PC-9 (cell line): Measurements from ENCODE around the gene DGKZ.

Source experiments
- EZH2 ChIP-seq: fragments of 200-600 bp; sonication (generic); IDR thresholded peaks from 2 replicates; pipeline ENCODE4 v1.8.0; 2017; ENCODE audit warnings: antibody characterized with exemption, low read depth
- TF ChIP-seq, protein P1 (sequence below): fragments of 200-600 bp; sonication (generic); conservative IDR thresholded peaks from 2 replicates; pipeline ENCODE4 v1.6.1; 2017; ENCODE audit warnings: mixed run types, antibody characterized with exemption, mild to moderate bottlenecking, moderate library complexity

DNA sequence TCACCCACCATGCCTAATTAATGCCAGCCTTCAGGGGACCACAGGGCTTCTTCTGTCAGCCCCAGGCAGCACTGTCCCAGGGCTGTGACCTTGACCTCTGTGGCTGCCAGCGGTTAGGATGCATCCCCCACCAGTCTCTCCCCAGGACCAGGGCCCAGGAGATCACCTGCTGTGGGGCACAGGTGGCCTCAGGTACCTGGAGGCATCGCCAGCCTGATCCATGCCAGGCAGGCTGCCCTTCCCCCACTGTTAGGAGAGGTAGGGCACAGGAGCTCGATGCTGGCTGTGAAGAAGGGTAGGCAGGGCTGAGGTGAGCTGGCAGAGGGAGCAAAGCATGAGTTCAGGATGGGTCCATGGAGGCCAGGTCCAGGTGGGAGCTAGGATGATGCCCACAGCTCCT, 17.5 kb downstream of the DGKZ start:
- TF ChIP-seq, protein P1, sequence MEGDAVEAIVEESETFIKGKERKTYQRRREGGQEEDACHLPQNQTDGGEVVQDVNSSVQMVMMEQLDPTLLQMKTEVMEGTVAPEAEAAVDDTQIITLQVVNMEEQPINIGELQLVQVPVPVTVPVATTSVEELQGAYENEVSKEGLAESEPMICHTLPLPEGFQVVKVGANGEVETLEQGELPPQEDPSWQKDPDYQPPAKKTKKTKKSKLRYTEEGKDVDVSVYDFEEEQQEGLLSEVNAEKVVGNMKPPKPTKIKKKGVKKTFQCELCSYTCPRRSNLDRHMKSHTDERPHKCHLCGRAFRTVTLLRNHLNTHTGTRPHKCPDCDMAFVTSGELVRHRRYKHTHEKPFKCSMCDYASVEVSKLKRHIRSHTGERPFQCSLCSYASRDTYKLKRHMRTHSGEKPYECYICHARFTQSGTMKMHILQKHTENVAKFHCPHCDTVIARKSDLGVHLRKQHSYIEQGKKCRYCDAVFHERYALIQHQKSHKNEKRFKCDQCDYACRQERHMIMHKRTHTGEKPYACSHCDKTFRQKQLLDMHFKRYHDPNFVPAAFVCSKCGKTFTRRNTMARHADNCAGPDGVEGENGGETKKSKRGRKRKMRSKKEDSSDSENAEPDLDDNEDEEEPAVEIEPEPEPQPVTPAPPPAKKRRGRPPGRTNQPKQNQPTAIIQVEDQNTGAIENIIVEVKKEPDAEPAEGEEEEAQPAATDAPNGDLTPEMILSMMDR = no peak
- TF ChIP-seq EZH2 = no peak
